GM06990 (cell line): ENCODE results near the gene DSCAM.

ENCODE experiments used
- DNase-seq: peaks from one replicate; pipeline ENCODE4 v3.0.0-alpha.2; 2011; ENCODE audit not compliant: insufficient read length; ENCODE audit errors: extremely low read depth
- H3K27me3 ChIP-seq: replicated peaks from 2 replicates; pipeline ENCODE4 v1.6.0; 2011; ENCODE audit warnings: low read length; ENCODE audit not compliant: control insufficient read depth, insufficient read depth
- H3K36me3 ChIP-seq: 2 replicates; pipeline ENCODE4 v1.5.1; 2011; ENCODE audit warnings: low read length; ENCODE audit not compliant: control insufficient read depth, insufficient read depth
- H3K4me3 ChIP-seq: replicated peaks from 2 replicates; pipeline ENCODE4 v1.5.1; 2011; ENCODE audit warnings: low read depth, mild to moderate bottlenecking, control low read depth, low read length
- CTCF ChIP-seq: IDR thresholded peaks from 2 replicates; pipeline ENCODE4 v1.5.1; 2011; ENCODE audit warnings: low read length, control low read depth, mild to moderate bottlenecking, inconsistent platforms; ENCODE audit not compliant: insufficient read depth, poor library complexity, severe bottlenecking

Gene DSCAM

GRCh38 chr21:40095477-40095876 lies 751.5 kb downstream of the DSCAM start:
- H3K4me3 ChIP-seq: no peak overlapping the region
- no peaks in the 10 kb centered on the region for H3K27me3 ChIP-seq
- no peaks in the 10 kb centered on the region for H3K36me3 ChIP-seq
- TF ChIP-seq CTCF: no peak
- DNase-seq: no peak

GRCh38 chr21:40080385-40080784 lies 766.6 kb downstream of the DSCAM start:
- no peak overlapping the region for H3K4me3 ChIP-seq
- no peak for DNase-seq
- no peak for TF ChIP-seq CTCF
- no peaks in the 10 kb centered on the region for H3K36me3 ChIP-seq
- H3K27me3 ChIP-seq: no peaks in the 10 kb centered on the region

GRCh38 chr21:40074710-40075109 lies 772.2 kb downstream of the DSCAM start:
- no peaks in the 10 kb centered on the region for H3K36me3 ChIP-seq
- DNase-seq: no peak
- H3K4me3 ChIP-seq: no peak overlapping the region
- H3K27me3 ChIP-seq: no peaks in the 10 kb centered on the region
- no peak for TF ChIP-seq CTCF

- H3K36me3 ChIP-seq: no peaks in the 10 kb centered on the region
- TF ChIP-seq CTCF: no peak
Measured at GRCh38 chr21:40074198-40074597, 772.8 kb downstream of the DSCAM start.

GRCh38 chr21:40073642-40074041 lies 773.3 kb downstream of the DSCAM start:
- Histone ChIP-seq H3K4me3 (no peak overlapping the region), H3K27me3 (no peaks in the 10 kb centered on the region), H3K36me3 (no peaks in the 10 kb centered on the region)
- no peak for DNase-seq
- TF ChIP-seq CTCF: no peak

More at GRCh38 chr21:40074198-40074597, 772.8 kb downstream of the DSCAM start:
- no peak for DNase-seq
- Histone ChIP-seq H3K4me3 (no peak overlapping the region), H3K27me3 (no peaks in the 10 kb centered on the region)

GRCh38 chr21:40070871-40071270 lies 776.1 kb downstream of the DSCAM start:
- no peak for TF ChIP-seq CTCF
- no peak for DNase-seq
- Histone ChIP-seq H3K36me3 (no peaks in the 10 kb centered on the region), H3K27me3 (no peaks in the 10 kb centered on the region), H3K4me3 (no peak overlapping the region)
